GM18505 (cell line): ENCODE measurements around the gene CLIP3.
"Not testable (repeated sequence)": the region's sequence is repeated elsewhere in the genome, so short reads cannot be mapped to it uniquely, and the experiment has no call there.

Experiments
- ATAC-seq: cut with Tn5 transposase; IDR thresholded peaks from one replicate; pipeline ENCODE4 v1.9.1; 2021; ENCODE audit not compliant: unreplicated experiment
- POLR2A ChIP-seq: IDR thresholded peaks from 4 replicates; pipeline ENCODE4 v1.6.1; 2011; ENCODE audit warnings: borderline replicate concordance; ENCODE audit not compliant: insufficient read depth, insufficient read length; ENCODE audit errors: extremely low read depth

The CLIP3 gene

DNA sequence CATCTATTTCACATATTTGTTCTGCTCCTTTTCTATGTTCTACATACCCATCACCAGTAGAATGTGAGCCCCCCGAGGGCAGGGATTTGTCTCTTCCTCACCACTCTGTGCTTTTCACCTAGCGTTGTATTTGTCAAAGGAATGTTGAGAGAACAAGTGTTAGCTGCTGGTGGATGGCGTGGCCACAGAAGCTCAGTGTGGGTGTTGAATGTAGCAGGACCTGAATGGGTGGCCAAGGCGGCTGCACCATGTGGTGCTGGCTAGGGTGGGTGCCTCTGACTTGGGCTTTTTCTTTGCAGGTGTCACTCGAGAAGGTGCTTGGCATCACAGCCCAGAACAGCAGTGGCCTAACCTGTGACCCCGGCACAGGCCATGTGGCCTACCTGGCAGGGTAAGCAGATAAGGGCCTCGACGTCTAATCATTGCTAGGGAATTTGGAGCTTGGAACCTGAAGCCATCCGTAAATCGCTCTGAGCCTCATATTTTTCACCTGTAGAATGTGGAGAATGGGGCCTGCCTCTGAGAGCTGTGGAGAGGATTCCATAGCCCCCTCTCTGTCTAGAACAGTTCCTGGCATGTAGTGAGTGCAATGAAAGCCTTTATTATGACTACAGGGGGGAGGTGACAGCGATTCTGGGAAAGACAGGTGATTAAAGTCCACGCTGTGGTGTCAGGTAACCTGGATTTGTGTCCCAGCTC, 26.0 kb upstream of the CLIP3 start:
- TF ChIP-seq POLR2A = no peak
- ATAC-seq = no peak

GRCh38 chr19:36054733-36055686, 22.3 kb upstream of the CLIP3 start, which contains the start of gene WDR62:
TSS of gene WDR62 (plus strand) at chr19:36054897. CDS start at chr19:36054972, 75 bp downstream.
- peak; percentile 71 for ATAC-seq
- no peak for TF ChIP-seq POLR2A

DNA sequence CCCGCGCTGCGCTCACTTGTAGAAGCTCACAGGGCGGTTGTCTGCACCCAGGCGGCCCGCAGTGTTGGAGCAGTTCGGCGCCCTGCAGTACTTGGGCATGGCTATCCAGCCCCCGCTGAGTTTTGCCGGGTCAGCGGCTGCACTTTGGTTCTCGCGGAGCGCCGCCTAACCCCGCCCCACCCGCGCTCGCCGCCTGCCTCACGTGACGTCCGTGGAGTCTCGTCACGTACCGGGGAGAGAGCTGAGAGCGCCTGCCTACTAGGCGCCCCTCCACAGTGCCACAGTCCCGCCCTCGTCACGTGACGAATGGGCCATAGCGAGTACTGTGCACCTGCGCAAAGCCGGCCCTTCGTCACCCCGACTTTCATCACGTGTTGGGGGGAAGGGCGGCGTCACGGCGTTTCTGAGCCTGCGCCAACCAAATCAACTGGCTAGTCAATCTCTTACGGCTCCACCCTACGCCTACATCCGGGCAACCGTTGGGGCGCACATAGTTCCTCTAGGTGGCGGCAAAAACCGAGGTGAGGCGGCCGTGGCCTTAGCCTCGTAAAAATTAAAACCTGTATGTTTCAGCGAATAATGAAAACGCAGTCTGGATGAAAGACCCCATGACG, 21.6 kb upstream of the CLIP3 start, which contains the start of gene THAP8:
THAP8 (minus strand) TSS at position 167 of the 614 bp plus-strand sequence; CDS start at position 99, 68 bp downstream.
- ATAC-seq = peak; percentile 83
- peak; percentile 76 for TF ChIP-seq POLR2A

DNA sequence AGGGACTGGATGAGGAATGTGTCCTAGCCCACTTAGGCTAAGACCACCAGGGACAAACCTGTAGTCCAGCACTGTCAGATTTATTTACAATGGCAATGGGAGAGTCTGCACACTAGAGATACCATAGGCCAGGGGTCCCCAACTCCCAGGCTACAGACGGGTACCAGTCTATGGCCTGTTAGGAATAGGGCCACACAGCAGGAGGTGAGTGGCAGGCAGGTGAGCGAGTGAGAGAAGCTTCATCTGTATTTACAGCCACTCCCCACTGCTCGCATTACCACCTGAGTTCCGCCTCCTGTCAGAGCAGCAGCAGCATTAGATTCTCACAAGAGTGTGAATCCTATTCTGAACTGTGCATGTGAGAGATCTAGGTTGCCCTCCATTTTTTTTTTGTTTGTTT, 19.0 kb upstream of the CLIP3 start:
- TF ChIP-seq POLR2A = no peak
- ATAC-seq = no peak

DNA sequence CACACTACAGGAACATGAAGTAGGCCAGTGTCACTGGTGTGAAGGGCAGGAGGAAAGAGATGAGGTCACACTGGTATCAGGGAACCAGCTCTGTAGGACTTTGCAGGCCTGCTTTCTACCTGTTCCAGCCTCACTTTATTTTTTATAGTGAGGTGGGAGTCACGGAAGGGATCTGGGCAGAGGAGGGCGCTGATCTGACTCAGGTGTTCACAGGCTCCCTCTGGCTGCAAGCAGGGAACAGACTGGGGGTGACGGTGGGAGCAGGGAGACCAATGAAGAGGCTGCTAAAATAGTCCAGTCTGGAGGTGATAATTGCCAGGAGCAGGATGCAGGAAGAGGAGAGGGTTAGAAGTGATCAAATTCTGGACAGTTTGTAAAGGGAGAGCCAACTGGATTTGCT, 18.6 kb upstream of the CLIP3 start:
- ATAC-seq = no peak
- no peak for TF ChIP-seq POLR2A

DNA sequence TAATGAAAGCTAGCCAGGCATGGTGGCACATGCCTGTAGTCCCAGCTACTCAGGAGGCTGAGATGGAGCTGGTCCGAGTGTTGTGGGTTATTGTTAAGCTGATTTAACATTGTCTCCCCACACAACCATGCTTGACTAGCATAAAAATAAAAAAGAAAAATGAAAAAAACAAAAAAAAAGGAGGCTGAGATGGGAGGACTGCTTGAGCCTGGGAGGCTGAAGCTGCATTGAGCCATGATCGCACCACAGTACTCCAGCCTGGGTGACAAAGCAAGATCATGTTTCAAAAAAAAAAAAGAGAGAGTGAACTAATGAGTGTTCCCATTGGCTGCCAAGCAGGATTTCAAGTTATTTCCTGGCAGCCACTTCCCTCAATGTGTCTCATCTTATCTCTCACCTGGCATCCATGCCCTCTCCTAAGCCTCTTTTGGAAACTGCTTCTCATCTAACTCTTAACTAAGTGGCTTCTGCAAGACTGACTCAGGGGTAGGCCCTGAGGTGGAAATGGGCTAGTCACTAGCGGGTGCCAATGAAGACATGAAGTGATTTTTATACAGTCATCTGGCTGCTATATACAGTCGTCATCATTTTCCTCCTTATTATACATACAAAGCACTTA, 16.5 kb upstream of the CLIP3 start:
- ATAC-seq = no peak
- TF ChIP-seq POLR2A = no peak

GRCh38 chr19:36047835-36048234, 15.2 kb upstream of the CLIP3 start:
- ATAC-seq = no peak

GRCh38 chr19:36046443-36047050, 13.9 kb upstream of the CLIP3 start:
- no peak for ATAC-seq
- TF ChIP-seq POLR2A = no peak

More at GRCh38 chr19:36047835-36048234, 15.2 kb upstream of the CLIP3 start:
- no peak for TF ChIP-seq POLR2A

DNA sequence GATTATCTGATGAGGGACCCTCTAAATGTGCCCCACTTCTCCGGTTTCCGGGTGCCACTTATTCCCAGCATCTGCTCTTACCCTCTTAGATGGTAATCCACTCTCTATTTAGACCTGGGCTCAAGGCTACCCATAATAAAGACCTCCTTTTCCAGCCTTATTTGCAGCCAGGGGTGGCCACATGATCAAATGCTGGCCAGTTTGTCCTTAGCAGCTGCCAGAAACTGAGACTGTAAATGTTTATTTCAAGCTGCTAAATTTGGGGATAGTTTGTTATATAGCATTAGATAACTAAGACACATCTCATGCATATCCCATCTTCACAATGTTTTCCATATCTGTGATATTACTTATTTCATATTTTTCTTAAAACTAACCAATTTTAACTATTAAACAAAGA, 11.3 kb upstream of the CLIP3 start:
- TF ChIP-seq POLR2A = no peak
- ATAC-seq = no peak

DNA sequence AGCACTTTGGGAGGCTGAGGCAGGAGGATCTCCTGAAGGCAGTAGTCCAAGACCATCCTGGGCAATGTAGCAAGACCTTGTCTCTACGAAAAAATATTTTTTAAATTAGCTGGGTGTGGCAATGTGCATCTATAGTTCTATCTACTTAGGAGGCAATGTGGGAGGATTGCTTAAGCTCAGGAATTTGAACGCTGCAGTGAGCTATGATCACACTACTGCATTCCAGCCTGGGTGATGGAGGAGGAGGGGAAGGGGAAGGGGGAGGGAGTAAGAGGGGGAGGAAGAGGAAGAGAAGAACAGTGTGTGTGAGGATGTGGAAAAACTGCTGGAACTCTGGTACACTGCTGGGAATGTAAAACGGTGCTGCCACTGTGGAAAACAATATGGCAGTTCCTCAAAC, 9.2 kb upstream of the CLIP3 start:
- ATAC-seq = no peak
- TF ChIP-seq POLR2A = no peak

- ATAC-seq = not testable (repeated sequence)
These were observed 8.4 kb upstream of the CLIP3 start for GRCh38 chr19:36041092-36041491.

DNA sequence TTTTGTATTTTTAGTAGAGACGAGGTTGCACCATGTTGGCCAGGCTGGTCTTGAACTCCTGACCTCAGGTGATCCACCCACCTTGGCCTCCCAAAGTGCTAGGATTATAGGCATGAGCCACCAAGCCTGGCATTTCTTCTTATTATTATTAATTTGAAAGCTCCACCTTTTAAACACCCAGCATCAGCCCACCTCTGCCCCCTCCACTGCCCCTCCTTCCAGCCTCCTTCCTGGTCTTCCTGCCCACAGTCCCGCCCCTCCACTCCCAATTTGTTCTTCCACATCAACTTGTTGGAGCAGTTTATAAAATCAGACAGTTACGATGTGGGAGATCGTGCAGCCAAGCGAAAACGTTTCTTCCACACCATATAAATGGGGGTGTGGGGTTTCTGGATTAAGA, 7.8 kb upstream of the CLIP3 start:
- ATAC-seq = no peak
- no peak for TF ChIP-seq POLR2A

- no peak for ATAC-seq
These were observed 1.4 kb downstream of the CLIP3 start for GRCh38 chr19:36031308-36031707.

More at GRCh38 chr19:36031308-36031707, 1.4 kb downstream of the CLIP3 start:
- no peak for TF ChIP-seq POLR2A
